ENCODE results near the gene WWOX.

The WWOX gene

GRCh38 chr16:78081341-78081740, 18.1 kb upstream of the WWOX start:
- ATAC-seq: no peak
- TF ChIP-seq CSRNP3 (CRISPR knock-in tag; IDR thresholded peaks at IDR 0.05) (no peak), BACH2 (CRISPR knock-in tag; IDR thresholded peaks at IDR 0.05; ENCODE audit: borderline replicate concordance) (no peak), ZNF8 (CRISPR knock-in tag; IDR thresholded peaks at IDR 0.05) (no peak), ESRRG (CRISPR knock-in tag; IDR thresholded peaks at IDR 0.05) (no peak), ZNF70 (CRISPR knock-in tag; IDR thresholded peaks at IDR 0.05) (no peak), CSDC2 (CRISPR knock-in tag; IDR thresholded peaks at IDR 0.05) (no peak), TCF4 (CRISPR knock-in tag; IDR thresholded peaks at IDR 0.05; ENCODE audit: borderline replicate concordance) (no peak), OSR1 (CRISPR knock-in tag; IDR thresholded peaks at IDR 0.05) (no peak), ZNF565 (CRISPR knock-in tag; conservative IDR thresholded peaks at IDR 0.05; ENCODE audit: low read depth) (no peak), PPARA (CRISPR knock-in tag; IDR thresholded peaks at IDR 0.05; ENCODE audit: borderline replicate concordance) (no peak), RARB (CRISPR knock-in tag; IDR thresholded peaks at IDR 0.05) (no peak), PATZ1 (CRISPR knock-in tag; IDR thresholded peaks at IDR 0.05; ENCODE audit: borderline replicate concordance) (no peak), ARNTL (CRISPR knock-in tag; IDR thresholded peaks at IDR 0.05; ENCODE audit: borderline replicate concordance, low read depth) (no peak), SNAI2 (CRISPR knock-in tag; IDR thresholded peaks at IDR 0.05) (no peak), TOX (CRISPR knock-in tag; IDR thresholded peaks at IDR 0.05; ENCODE audit: borderline replicate concordance) (no peak), ZFP30 (CRISPR knock-in tag; IDR thresholded peaks at IDR 0.05) (no peak), ZC3H10 (CRISPR knock-in tag; IDR thresholded peaks at IDR 0.05) (no peak)
- TF ChIP-seq, protein P1, sequence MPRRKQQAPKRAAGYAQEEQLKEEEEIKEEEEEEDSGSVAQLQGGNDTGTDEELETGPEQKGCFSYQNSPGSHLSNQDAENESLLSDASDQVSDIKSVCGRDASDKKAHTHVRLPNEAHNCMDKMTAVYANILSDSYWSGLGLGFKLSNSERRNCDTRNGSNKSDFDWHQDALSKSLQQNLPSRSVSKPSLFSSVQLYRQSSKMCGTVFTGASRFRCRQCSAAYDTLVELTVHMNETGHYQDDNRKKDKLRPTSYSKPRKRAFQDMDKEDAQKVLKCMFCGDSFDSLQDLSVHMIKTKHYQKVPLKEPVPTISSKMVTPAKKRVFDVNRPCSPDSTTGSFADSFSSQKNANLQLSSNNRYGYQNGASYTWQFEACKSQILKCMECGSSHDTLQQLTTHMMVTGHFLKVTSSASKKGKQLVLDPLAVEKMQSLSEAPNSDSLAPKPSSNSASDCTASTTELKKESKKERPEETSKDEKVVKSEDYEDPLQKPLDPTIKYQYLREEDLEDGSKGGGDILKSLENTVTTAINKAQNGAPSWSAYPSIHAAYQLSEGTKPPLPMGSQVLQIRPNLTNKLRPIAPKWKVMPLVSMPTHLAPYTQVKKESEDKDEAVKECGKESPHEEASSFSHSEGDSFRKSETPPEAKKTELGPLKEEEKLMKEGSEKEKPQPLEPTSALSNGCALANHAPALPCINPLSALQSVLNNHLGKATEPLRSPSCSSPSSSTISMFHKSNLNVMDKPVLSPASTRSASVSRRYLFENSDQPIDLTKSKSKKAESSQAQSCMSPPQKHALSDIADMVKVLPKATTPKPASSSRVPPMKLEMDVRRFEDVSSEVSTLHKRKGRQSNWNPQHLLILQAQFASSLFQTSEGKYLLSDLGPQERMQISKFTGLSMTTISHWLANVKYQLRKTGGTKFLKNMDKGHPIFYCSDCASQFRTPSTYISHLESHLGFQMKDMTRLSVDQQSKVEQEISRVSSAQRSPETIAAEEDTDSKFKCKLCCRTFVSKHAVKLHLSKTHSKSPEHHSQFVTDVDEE (CRISPR knock-in tag; IDR thresholded peaks at IDR 0.05): no peak

GRCh38 chr16:78091419-78091818, 8.0 kb upstream of the WWOX start:
- ATAC-seq: no peak
- TF ChIP-seq, protein P1 (CRISPR knock-in tag; IDR thresholded peaks at IDR 0.05): no peak
- no peak for TF ChIP-seq GLIS3 (CRISPR knock-in tag; IDR thresholded peaks at IDR 0.05)
- TF ChIP-seq ZFP30 (CRISPR knock-in tag; IDR thresholded peaks at IDR 0.05): no peak
- no peak for TF ChIP-seq ARNTL (CRISPR knock-in tag; IDR thresholded peaks at IDR 0.05; ENCODE audit: borderline replicate concordance, low read depth)

- TF ChIP-seq ZNF8 (CRISPR knock-in tag; IDR thresholded peaks at IDR 0.05): no peak
- no peak for TF ChIP-seq GLIS3 (CRISPR knock-in tag; IDR thresholded peaks at IDR 0.05)
- TF ChIP-seq PATZ1 (CRISPR knock-in tag; IDR thresholded peaks at IDR 0.05; ENCODE audit: borderline replicate concordance): no peak
- TF ChIP-seq ISL1 (CRISPR knock-in tag; IDR thresholded peaks at IDR 0.05): no peak
- TF ChIP-seq CSDC2 (CRISPR knock-in tag; IDR thresholded peaks at IDR 0.05): no peak
- no peak for TF ChIP-seq TCF4 (CRISPR knock-in tag; IDR thresholded peaks at IDR 0.05; ENCODE audit: borderline replicate concordance)
- no peak for TF ChIP-seq BACH2 (CRISPR knock-in tag; IDR thresholded peaks at IDR 0.05; ENCODE audit: borderline replicate concordance)
- TF ChIP-seq ZC3H10 (CRISPR knock-in tag; IDR thresholded peaks at IDR 0.05): no peak
- no peak for TF ChIP-seq ZNF70 (CRISPR knock-in tag; IDR thresholded peaks at IDR 0.05)
- TF ChIP-seq ARNTL (CRISPR knock-in tag; IDR thresholded peaks at IDR 0.05; ENCODE audit: borderline replicate concordance, low read depth): no peak
- TF ChIP-seq, protein P1 (CRISPR knock-in tag; IDR thresholded peaks at IDR 0.05): no peak
- TF ChIP-seq, protein P2, sequence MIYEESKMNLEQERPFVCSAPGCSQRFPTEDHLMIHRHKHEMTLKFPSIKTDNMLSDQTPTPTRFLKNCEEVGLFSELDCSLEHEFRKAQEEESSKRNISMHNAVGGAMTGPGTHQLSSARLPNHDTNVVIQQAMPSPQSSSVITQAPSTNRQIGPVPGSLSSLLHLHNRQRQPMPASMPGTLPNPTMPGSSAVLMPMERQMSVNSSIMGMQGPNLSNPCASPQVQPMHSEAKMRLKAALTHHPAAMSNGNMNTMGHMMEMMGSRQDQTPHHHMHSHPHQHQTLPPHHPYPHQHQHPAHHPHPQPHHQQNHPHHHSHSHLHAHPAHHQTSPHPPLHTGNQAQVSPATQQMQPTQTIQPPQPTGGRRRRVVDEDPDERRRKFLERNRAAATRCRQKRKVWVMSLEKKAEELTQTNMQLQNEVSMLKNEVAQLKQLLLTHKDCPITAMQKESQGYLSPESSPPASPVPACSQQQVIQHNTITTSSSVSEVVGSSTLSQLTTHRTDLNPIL (CRISPR knock-in tag; IDR thresholded peaks at IDR 0.05; ENCODE audit: low read depth): no peak
- TF ChIP-seq SNAI2 (CRISPR knock-in tag; IDR thresholded peaks at IDR 0.05): no peak
- no peak for TF ChIP-seq ZFP3 (CRISPR knock-in tag; IDR thresholded peaks at IDR 0.05)
- ATAC-seq: no peak
These were observed 6.7 kb upstream of the WWOX start for GRCh38 chr16:78092758-78093157.

All from SK-N-SH treated with all-trans-retinoic acid at 6 μM for 48 hours (cell line).